Ishikawa (cell line): ENCODE data around the gene ARHGAP22.

Source experiments
- CEBPB ChIP-seq: IDR thresholded peaks from 2 replicates; pipeline ENCODE4 v1.6.1; 2012
- CREB1 ChIP-seq: IDR thresholded peaks from 2 replicates; pipeline ENCODE4 v1.6.1; 2012; ENCODE audit warnings: low read depth
- EGR1 ChIP-seq: IDR thresholded peaks from 2 replicates; pipeline ENCODE4 v1.6.1; 2012
- EP300 ChIP-seq: IDR thresholded peaks from 2 replicates; pipeline ENCODE4 v1.6.1; 2012; ENCODE audit warnings: borderline replicate concordance
- FOXM1 ChIP-seq: IDR thresholded peaks from 2 replicates; pipeline ENCODE4 v1.6.1; 2012; ENCODE audit warnings: low read depth, borderline replicate concordance
- NFIC ChIP-seq: IDR thresholded peaks from 2 replicates; pipeline ENCODE4 v1.6.1; 2012
- RAD21 ChIP-seq: IDR thresholded peaks from 2 replicates; pipeline ENCODE4 v1.6.1; 2012; ENCODE audit warnings: low read depth
- TAF1 ChIP-seq: IDR thresholded peaks from 2 replicates; pipeline ENCODE4 v1.6.1; 2012; ENCODE audit warnings: low read depth, mild to moderate bottlenecking
- TCF12 ChIP-seq: IDR thresholded peaks from 2 replicates; pipeline ENCODE4 v1.6.1; 2012; ENCODE audit warnings: low read depth
- TEAD4 ChIP-seq: IDR thresholded peaks from 2 replicates; pipeline ENCODE4 v1.6.1; 2012
- YY1 ChIP-seq: IDR thresholded peaks from 2 replicates; pipeline ENCODE4 v1.6.1; 2012; ENCODE audit warnings: low read depth
- ZBTB7A ChIP-seq: IDR thresholded peaks from 2 replicates; pipeline ENCODE4 v1.6.1; 2012; ENCODE audit warnings: low read depth
- TF ChIP-seq, protein P1 (sequence below): IDR thresholded peaks from 2 replicates; pipeline ENCODE4 v1.6.1; 2012; ENCODE audit warnings: low read depth, mild to moderate bottlenecking
- TF ChIP-seq, protein P2 (sequence below): IDR thresholded peaks from 2 replicates; pipeline ENCODE4 v1.6.1; 2012
- TF ChIP-seq, protein P3 (sequence below): IDR thresholded peaks from 2 replicates; pipeline ENCODE4 v1.6.1; 2012

Gene ARHGAP22

DNA sequence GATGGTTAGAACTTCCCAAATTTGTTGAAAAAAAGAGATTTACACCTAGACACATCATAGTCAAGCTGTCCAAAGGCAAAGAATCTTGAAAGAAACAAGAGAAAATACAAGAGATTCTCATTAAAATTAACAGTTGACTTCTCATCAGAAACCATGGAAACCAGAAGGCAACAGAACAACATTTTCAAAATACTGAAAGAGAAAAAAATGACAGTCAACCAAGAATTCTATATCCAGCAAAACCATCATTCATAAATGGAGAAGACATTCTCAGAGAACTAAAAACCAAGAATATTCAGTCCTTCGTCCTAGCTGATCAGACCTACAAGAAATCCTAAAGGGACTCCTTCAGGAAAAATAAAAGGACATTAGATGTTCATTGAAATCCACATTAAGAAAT is 90.6 kb downstream of the ARHGAP22 start:
- TF ChIP-seq EGR1 (no peak), RAD21 (no peak), TCF12 (no peak), ZBTB7A (no peak), CREB1 (no peak), EP300 (no peak)
- TF ChIP-seq, protein P1, sequence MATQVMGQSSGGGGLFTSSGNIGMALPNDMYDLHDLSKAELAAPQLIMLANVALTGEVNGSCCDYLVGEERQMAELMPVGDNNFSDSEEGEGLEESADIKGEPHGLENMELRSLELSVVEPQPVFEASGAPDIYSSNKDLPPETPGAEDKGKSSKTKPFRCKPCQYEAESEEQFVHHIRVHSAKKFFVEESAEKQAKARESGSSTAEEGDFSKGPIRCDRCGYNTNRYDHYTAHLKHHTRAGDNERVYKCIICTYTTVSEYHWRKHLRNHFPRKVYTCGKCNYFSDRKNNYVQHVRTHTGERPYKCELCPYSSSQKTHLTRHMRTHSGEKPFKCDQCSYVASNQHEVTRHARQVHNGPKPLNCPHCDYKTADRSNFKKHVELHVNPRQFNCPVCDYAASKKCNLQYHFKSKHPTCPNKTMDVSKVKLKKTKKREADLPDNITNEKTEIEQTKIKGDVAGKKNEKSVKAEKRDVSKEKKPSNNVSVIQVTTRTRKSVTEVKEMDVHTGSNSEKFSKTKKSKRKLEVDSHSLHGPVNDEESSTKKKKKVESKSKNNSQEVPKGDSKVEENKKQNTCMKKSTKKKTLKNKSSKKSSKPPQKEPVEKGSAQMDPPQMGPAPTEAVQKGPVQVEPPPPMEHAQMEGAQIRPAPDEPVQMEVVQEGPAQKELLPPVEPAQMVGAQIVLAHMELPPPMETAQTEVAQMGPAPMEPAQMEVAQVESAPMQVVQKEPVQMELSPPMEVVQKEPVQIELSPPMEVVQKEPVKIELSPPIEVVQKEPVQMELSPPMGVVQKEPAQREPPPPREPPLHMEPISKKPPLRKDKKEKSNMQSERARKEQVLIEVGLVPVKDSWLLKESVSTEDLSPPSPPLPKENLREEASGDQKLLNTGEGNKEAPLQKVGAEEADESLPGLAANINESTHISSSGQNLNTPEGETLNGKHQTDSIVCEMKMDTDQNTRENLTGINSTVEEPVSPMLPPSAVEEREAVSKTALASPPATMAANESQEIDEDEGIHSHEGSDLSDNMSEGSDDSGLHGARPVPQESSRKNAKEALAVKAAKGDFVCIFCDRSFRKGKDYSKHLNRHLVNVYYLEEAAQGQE: no peak

DNA sequence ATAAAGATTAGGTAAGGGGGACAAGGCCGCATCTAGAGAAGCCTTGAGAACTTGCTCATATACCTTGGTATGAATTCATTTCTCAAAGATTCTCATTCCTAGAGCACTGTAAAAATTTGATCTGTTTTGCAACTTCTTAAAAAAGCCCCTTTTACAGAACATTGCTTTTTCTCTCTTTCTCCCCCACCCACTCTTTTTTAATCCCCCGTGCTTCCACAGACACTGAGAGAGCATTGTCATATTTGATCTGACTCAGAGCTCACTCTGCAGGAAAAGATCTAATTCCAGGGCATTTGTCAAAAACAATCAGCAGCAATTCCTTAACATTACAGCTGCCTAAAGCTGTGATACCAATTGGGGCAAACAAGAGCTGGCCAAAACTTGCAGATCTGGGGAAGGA is 92.0 kb downstream of the ARHGAP22 start:
- TF ChIP-seq, protein P1: no peak
- no peak for TF ChIP-seq CEBPB
- TF ChIP-seq, protein P2, sequence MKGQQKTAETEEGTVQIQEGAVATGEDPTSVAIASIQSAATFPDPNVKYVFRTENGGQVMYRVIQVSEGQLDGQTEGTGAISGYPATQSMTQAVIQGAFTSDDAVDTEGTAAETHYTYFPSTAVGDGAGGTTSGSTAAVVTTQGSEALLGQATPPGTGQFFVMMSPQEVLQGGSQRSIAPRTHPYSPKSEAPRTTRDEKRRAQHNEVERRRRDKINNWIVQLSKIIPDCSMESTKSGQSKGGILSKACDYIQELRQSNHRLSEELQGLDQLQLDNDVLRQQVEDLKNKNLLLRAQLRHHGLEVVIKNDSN: no peak
- TF ChIP-seq FOXM1: no peak
- TF ChIP-seq CREB1: no peak
- TF ChIP-seq, protein P3, sequence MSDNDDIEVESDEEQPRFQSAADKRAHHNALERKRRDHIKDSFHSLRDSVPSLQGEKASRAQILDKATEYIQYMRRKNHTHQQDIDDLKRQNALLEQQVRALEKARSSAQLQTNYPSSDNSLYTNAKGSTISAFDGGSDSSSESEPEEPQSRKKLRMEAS: no peak
- no peak for TF ChIP-seq ZBTB7A
- TF ChIP-seq YY1: no peak
- TF ChIP-seq TEAD4: no peak
- TF ChIP-seq EGR1: no peak
- no peak for TF ChIP-seq RAD21
- TF ChIP-seq EP300: no peak
- TF ChIP-seq NFIC: no peak
- no peak for TF ChIP-seq TCF12
- no peak for TF ChIP-seq TAF1

DNA sequence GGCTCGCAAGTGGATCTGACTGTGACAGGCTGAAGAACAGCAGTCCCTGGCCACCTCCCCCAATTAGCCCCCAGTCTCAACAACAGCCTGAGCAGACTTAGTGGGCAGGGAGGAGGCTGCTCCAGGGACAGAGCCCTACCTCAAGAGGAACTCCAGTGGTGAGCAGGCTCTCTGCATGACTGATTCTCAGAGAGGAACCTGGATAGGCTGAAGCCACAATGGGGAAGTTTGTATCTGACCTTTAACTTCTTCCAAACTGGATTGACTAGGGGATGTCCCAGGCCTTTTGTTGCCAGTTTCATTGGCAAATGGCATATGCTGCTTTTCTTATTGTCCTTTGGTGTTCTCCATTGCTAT is 93.0 kb downstream of the ARHGAP22 start:
- TF ChIP-seq, protein P3: no peak
- TF ChIP-seq NFIC (no peak), TCF12 (no peak), TEAD4 (no peak), EP300 (no peak), CREB1 (no peak), ZBTB7A (no peak), FOXM1 (no peak), RAD21 (no peak), EGR1 (no peak), YY1 (no peak)
- TF ChIP-seq, protein P1: no peak

DNA sequence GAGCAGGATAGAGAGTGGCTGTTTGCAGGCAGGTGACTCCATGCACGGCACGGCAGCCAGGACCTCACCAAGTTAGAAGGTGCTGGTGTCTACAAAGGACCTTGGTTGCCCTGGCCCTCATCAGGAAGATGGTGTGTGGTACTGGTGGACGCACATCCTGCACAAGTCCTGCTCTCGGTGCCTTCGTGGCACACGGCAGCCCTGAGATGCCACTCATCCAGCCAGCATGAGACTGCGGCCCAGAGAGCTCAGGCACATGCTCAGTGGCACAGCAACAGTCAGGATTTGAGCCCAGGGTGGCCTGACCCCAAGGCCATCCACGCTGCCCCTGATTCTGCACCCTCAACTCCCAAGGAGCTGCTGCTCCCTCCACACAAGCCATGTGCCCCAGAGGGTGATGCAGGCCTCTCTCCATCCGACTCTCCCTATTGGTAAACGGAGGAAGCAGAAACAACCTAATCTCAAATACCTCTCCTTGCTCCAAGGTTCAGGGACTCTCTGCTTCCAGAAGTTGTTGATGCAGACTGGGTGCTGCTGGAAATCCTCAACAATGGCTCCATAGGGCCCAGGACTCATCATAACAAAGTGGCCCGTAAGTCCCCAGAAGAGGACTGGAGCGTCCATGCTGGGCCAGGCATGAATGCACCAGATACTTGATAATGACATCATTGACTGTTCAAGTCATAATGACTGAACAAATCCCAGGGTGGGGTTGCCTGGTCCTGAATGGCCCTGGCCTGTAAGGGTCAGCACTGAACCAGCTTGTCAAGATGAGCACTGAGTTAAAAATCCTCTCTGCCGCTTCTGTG is 93.6 kb downstream of the ARHGAP22 start:
- no peak for TF ChIP-seq CEBPB
- no peak for TF ChIP-seq CREB1
- no peak for TF ChIP-seq TEAD4
- TF ChIP-seq RAD21: no peak
- no peak for TF ChIP-seq EGR1
- TF ChIP-seq, protein P3: no peak
- no peak for TF ChIP-seq YY1
- no peak for TF ChIP-seq FOXM1
- TF ChIP-seq, protein P1: no peak
- TF ChIP-seq ZBTB7A: no peak
